T47D (cell line): ENCODE measurements around the gene LAIR2.
"Not testable (repeated sequence)": the region's sequence is repeated elsewhere in the genome, so short reads cannot be mapped to it uniquely, and the experiment has no call there.

Source experiments
- DNase-seq, 2 experiments: peaks; one replicate each; pipeline versions ENCODE4 v3.0.0 to v3.0.0-alpha.2; 2011 to 2012; ENCODE audit warnings: low read depth in 1 of 2, low spot score in 1 of 2
- JUND ChIP-seq: IDR thresholded peaks from 2 replicates; pipeline ENCODE4 v1.6.1; 2012; ENCODE audit warnings: low read depth
- in situ Hi-C: cut with HindIII; loops from 2 replicates; pipeline ENCODE4 v1.10.0; 2016; ENCODE audit warnings: low sequenced_read_pairs, low pct_unique_long_range_greater_than_20kb

LAIR2 gene

DNA sequence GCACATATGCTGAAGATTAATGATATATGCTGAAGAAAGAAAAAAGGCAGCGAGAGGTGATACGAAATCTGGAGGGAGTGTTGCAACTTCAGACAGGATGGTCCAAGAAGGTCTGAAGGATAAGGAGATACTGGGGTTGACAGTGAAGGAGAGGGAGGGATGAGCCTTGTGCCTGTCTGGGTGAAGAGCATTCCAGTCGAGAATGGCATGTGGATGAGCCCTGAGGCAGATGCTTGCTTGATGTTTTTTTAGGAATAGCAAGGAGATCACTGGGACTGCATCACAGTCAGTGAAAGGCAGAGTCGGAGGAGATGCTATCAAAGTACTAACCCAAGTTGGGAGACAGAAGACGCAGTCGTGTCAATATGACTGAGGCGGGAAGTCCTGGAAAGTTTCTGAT lies 13.3 kb upstream of the LAIR2 start:
- no peak for DNase-seq
- in situ Hi-C loops: no loop called here
- no peak for TF ChIP-seq JUND

DNA sequence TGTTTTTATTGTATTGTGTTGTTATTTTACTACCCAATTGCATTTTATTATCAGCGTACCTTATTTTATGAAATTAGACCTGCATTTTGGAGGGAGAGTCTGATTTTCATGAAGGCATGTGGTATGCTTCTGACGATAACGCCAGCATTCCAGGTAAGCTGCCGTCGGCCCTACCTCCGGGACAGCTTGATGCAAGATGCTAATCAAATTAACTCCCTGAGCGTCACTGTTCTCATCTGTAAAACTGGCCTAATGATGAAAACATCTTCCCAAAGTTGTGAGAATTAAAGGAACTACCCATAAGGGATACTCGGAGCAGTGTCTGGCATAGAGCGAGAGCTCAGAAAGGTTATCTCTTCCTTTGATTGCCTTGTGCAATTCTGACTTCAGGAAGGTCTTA lies 12.9 kb upstream of the LAIR2 start:
- in situ Hi-C loops: no loop called here
- TF ChIP-seq JUND: no peak
- DNase-seq: no peak

DNA sequence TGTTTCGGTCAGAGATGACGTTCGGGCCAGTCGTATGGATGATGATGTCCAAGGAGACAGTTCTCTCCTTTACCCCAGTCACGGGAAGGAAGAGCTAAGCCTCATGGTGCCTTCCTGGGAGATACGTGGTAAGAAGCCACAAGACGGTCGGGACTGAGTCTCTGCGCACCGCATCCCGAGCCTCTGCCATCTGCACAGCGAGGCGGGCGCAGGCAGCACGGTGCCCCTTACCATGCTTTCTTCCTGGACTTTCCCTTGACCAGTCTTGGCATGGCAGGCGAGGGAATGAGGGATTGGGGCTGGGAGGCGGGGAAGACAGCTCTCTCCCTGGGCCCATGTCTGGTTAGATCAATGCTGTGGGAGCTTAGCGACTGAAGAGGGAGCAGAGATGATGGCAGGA lies 10.1 kb upstream of the LAIR2 start:
- TF ChIP-seq JUND: no peak
- in situ Hi-C loops: no loop called here
- no peak for DNase-seq

DNA sequence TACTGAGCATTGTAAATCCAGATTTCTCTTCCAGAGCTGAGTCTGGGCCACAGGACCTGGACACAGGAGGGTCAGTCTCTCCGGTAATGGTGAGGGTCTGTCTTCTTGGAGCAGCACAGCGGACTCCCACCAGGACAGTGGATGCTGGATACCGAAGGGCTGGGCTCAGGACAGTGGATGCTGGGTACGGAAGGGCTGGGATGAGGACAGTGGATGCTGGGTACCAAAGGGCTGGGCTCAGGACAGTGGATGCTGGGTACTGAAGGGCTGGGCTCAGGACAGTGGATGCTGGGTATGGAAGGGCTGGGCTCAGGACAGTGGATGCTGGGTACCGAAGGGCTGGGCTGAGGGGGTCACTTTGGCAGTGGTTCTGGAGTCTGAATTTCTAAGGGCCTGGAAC lies 9.6 kb upstream of the LAIR2 start:
- DNase-seq, in situ Hi-C loops: not testable (repeated sequence)

DNA sequence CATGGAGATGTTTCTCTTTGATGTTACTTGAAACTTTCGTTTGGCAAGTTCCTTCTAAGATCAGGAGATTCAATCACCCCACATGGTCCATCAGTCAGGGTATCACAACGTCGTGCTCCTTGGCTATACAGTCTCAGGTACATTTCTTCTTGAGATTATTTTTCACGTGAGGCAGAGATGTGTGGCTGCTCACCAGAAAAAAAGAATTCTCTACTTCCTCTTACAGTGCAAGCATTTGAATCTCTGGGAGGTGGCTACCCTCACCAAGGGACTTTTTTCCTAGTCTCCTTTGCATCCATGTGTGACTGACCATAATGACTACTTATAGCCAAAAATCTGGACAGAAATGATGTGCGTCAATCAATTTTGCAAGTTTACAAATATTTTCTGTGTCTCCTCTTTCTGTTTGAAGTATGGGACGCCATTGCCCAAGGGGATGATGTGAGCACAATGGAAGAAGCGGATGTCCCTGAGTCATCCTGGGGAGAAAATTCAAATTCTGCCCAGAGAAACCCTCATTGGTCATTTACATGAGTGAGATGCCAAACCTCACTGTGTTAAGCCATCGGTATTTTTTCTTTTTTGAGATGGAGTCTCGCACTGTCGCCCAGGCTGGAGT lies 8.6 kb upstream of the LAIR2 start:
- no peak for DNase-seq
- in situ Hi-C loops: no loop called here
- no peak for TF ChIP-seq JUND

DNA sequence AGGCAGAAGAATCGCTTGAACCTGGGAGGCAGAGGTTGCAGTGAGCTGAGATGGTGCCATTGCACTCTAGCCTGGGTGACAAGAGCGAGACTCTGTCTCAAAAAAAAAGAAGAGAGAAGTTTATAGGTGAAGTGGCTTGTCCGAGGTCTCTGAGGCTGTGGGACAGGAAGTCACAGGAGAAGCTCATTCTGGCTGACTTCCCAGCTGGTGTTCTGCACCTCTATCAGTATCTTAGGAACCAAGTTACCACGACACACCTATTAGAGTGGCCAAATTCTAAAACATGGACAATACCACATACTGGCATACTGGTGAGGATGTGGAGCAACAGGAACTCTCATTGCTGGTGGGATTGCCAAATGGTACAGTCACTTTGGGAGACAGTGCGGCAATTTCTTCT lies 7.3 kb upstream of the LAIR2 start:
- in situ Hi-C loops, DNase-seq: not testable (repeated sequence)

DNA sequence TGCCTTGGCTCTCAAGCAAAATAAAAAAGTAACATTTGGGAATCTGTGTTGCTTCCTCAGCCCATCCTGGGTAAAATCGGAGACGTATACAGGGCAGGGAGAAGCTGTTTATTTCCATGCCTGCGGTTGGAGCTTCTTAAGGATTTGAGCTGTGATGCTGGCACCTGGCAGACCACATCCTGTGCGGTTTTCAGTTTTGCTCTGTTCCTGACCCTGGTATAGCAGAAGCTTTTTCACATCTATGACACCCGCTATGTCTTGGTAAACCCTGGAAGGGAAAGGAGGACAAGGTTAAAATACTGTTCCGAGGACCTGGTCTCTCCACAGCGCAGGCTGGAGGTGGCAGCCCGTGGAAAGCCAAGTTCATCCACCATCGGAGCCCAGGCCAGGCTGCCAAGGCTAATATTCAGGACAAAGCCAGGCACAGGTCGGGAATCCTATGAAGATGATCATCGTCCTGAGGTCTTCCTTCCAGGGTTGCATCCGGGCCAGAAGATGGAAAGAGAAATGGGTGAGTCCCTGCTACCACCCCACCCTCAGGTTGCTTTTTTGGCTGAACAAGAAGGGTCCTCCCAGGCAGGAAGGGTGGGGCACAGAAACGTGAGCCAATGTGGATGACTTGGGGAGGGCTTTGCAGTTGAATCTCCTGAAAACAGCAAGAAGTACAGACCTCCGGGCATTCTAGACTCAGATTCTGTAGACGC lies 4.7 kb upstream of the LAIR2 start:
- in situ Hi-C loops, DNase-seq: not testable (repeated sequence)

DNA sequence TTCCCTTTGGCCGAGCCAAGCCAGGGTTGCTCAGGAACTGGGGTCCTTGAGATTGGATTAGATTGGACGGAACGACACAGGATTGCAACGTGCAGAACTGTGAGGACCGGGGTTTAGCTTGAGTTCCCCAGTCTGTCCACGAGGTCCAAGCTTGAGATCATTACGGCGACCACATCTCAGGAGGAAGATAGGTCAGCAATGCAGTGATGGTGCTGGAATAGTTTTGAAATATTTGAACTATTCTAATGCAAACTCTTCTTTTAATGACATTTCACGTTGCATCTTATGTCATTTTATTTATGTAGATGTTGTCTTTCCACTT lies 4.2 kb upstream of the LAIR2 start:
- DNase-seq, in situ Hi-C loops: not testable (repeated sequence)

DNA sequence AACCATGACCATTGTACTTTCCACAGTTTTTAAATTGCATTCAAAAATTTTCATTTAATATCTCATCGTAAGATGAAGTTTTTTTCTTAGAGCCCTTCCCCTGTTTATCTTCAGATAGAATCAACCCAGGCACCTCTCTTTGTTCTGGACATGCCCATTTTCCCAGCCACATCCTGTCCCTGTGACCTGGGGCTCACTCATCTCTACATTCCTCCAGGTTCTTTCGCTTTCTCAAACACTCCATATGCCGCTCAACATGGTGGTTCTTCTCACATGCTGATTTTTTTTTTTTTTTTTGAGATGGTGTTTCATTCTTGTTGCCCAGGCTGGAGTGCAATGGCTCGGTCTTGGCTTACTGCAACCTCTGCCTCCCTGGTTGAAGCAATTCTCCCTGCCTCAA lies 2.9 kb downstream of the LAIR2 start:
- in situ Hi-C loops, DNase-seq: not testable (repeated sequence)

DNA sequence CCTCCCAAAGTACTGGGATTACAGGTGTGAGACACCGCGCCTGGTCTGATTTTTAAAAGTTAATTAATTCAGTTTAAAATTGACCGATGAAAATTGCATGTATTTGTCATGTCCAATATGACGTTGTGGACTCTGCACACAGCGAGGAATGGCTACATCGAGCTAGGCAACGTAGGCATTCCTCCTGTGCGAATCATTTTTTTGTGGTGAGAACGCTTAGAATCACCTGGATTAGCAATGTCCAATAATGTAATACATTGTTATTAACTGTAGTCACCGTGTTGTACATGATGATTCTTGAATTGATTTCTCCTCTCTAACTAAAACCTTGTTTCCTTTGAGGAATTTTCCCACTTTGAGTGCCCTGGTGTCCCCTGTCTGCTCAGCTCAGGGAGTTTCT lies 3.4 kb downstream of the LAIR2 start:
- no peak for DNase-seq
- in situ Hi-C loops: no loop called here
- no peak for TF ChIP-seq JUND

DNA sequence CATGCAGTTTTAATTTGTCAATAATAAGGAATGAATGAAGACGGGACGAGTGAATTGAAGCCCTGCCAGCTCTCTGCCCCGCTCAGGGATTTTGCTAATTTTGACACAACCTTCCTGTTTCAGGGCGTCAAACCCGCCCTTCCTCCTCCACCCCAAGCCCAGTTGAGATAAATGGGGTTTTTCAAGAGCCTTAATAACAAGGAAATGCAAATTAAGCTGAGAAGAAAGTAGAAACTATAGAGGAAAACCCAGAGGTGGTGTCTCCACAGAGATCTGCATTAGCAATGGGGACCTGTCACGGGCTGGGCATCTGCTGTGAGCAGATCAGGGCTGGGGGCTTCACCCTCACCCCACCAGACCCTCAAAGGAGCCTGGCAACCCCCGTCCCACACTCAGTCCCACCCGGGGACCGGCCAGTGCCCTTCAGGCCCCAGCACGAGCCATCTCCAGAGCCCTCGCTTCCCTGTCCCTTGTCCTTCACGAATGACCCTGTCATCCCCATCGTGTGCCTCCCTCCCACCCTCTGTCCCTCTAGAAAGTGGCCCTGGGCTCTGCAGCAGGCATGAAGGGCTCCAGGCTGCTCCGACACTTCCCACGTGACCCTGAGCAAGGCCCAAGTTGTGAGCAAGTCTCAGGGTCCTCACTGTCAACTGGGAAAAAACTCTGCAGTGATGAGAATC lies 4.5 kb downstream of the LAIR2 start:
- in situ Hi-C loops, DNase-seq: not testable (repeated sequence)

DNA sequence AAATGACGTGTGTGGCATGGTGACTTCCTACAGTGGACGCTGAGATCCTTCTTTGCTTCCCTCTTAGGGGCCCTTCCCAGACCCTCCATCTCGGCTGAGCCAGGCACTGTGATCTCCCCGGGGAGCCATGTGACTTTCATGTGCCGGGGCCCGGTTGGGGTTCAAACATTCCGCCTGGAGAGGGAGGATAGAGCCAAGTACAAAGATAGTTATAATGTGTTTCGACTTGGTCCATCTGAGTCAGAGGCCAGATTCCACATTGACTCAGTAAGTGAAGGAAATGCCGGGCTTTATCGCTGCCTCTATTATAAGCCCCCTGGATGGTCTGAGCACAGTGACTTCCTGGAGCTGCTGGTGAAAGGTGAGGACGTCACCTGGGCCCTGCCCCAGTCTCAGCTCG lies 5.2 kb downstream of the LAIR2 start:
- TF ChIP-seq JUND: no peak
- in situ Hi-C loops: no loop called here

DNA sequence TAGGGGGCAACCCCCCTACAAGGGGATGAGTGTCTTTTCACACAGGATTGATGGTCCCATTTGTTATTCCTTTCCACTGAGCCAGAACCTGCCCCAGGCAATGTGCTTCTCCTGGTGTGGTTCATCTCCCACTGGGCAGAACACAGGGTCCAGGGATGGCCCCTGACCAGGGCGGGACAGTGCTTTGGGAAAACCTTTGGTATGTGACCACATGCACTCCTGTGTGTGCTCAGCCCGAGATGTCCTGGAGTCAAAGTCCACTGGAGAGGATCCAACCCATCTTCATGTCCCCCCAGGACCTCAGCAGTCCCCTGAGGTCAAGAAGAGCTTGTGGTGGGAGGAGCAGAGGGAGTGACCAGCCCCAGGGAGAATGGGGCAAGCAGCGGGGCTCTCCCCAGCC lies 5.9 kb downstream of the LAIR2 start:
- in situ Hi-C loops: not testable (repeated sequence)

More for the DNA sequence above, 5.2 kb downstream of the LAIR2 start:
- no peak for DNase-seq

DNA sequence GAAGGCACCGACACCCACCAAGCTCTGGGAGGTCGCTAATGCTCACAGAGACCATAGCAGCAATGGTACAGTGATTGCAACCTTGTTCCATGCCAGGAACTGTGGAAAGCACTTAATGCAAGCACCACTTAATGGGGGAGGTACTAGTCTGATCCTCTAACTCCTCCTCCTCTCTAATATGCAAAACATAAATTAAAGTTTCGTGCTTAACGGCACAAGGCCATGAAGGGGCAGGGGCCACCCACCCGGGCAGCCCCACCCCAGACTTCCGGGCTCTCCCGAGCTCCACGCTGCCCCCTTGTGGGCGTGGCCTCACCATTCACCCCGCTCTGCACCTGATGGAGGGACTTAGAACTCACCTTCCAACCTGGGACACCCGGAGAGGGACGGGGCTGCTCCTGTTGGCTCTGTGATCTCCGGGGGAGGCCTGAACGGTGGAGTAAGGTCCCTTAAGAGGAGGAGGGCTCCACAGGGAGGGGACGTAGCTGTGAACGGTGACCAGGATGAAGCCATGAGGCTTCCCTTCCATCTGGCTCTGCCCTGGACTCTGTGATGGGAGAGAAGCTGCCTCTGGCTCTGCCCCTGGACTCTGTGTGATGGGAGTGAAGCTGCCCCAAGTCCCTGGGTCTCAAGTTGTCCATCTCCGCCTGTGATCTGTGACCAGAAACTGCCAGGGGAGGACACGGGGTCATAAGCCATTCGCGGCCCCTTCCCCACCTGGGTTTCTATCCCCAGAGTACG lies 6.7 kb downstream of the LAIR2 start:
- in situ Hi-C loops, DNase-seq: not testable (repeated sequence)

More for the DNA sequence above, 5.9 kb downstream of the LAIR2 start:
- not testable (repeated sequence) for DNase-seq
